ENCODE results near the gene LDLRAP1. TPM values are rescaled to one million over a fixed set of nuclear protein-coding genes. Genes with fewer than 3 reads are reported as not detected.
"Not testable (repeated sequence)": the region's sequence is repeated elsewhere in the genome, so short reads cannot be mapped to it uniquely, and the experiment has no call there.

Gene LDLRAP1
- total and polyA plus RNA-seq, 4 donors: 5.2 to 17.8 (median 13.3) TPM

GRCh38 chr1:25594971-25595370 is 51.6 kb downstream of the LDLRAP1 start:
- TF ChIP-seq RAD21 (IDR thresholded peaks at IDR 0.05) (no peak), YY1 (IDR thresholded peaks at IDR 0.05) (no peak), REST (IDR thresholded peaks at IDR 0.05) (no peak), FOXA1 (IDR thresholded peaks at IDR 0.05) (no peak), EGR1 (IDR thresholded peaks at IDR 0.05; ENCODE audit: low read depth in 2 of 2) (no peak), SP1 (IDR thresholded peaks at IDR 0.05) (no peak), HNF4G (IDR thresholded peaks at IDR 0.05) (no peak), ATF3 (IDR thresholded peaks at IDR 0.05) (no peak), RXRA (IDR thresholded peaks at IDR 0.05) (no peak), TAF1 (conservative IDR thresholded peaks at IDR 0.05) (no peak), GABPA (IDR thresholded peaks at IDR 0.05 in 1 of 2, conservative IDR thresholded peaks at IDR 0.05 in 1 of 2) (no peak), FOXA2 (IDR thresholded peaks at IDR 0.05) (no peak), JUND (IDR thresholded peaks at IDR 0.05) (no peak), NR2F2 (IDR thresholded peaks at IDR 0.05) (no peak), HNF4A (conservative IDR thresholded peaks at IDR 0.05) (no peak), MAX (IDR thresholded peaks at IDR 0.05) (no peak)
- TF ChIP-seq, protein P1, sequence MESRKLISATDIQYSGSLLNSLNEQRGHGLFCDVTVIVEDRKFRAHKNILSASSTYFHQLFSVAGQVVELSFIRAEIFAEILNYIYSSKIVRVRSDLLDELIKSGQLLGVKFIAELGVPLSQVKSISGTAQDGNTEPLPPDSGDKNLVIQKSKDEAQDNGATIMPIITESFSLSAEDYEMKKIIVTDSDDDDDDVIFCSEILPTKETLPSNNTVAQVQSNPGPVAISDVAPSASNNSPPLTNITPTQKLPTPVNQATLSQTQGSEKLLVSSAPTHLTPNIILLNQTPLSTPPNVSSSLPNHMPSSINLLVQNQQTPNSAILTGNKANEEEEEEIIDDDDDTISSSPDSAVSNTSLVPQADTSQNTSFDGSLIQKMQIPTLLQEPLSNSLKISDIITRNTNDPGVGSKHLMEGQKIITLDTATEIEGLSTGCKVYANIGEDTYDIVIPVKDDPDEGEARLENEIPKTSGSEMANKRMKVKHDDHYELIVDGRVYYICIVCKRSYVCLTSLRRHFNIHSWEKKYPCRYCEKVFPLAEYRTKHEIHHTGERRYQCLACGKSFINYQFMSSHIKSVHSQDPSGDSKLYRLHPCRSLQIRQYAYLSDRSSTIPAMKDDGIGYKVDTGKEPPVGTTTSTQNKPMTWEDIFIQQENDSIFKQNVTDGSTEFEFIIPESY (IDR thresholded peaks at IDR 0.05): no peak
- TF ChIP-seq, protein P2, sequence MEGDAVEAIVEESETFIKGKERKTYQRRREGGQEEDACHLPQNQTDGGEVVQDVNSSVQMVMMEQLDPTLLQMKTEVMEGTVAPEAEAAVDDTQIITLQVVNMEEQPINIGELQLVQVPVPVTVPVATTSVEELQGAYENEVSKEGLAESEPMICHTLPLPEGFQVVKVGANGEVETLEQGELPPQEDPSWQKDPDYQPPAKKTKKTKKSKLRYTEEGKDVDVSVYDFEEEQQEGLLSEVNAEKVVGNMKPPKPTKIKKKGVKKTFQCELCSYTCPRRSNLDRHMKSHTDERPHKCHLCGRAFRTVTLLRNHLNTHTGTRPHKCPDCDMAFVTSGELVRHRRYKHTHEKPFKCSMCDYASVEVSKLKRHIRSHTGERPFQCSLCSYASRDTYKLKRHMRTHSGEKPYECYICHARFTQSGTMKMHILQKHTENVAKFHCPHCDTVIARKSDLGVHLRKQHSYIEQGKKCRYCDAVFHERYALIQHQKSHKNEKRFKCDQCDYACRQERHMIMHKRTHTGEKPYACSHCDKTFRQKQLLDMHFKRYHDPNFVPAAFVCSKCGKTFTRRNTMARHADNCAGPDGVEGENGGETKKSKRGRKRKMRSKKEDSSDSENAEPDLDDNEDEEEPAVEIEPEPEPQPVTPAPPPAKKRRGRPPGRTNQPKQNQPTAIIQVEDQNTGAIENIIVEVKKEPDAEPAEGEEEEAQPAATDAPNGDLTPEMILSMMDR (IDR thresholded peaks at IDR 0.05; ENCODE audit: low read depth, low read length, missing input control): no peak
- WGBS: 67% methylated on average over 2 of the region's 2 CpGs

GRCh38 chr1:25596641-25597040 is 53.2 kb downstream of the LDLRAP1 start:
- H3K4me1 ChIP-seq (ENCODE audit: control insufficient read depth in 4 of 4, insufficient read depth in 4 of 4, low read length in 3 of 4); H3K27me3 ChIP-seq (ENCODE audit: control insufficient read depth in 4 of 4, insufficient read depth in 4 of 4, low read length in 3 of 4); H3K9me3 ChIP-seq (ENCODE audit: control insufficient read depth in 4 of 4, low read length in 3 of 4); DNase-seq (ENCODE audit: low spot score); H3K4me3 ChIP-seq (ENCODE audit: low read depth in 1 of 3, low read length in 3 of 3); H3K9ac ChIP-seq (ENCODE audit: low read depth in 1 of 2, low read length in 2 of 2); H3K36me3 ChIP-seq (ENCODE audit: control insufficient read depth in 4 of 4, insufficient read depth in 3 of 4, low read depth in 1 of 4, low read length in 3 of 4); H3K27ac ChIP-seq (ENCODE audit: low read depth in 1 of 2, low read length in 2 of 2): not testable (repeated sequence)
- 93% methylated on average over 5 of the region's 5 CpGs for WGBS

More at GRCh38 chr1:25594971-25595370, 51.6 kb downstream of the LDLRAP1 start:
- Histone ChIP-seq H3K27me3 (ENCODE audit: control insufficient read depth in 4 of 4, insufficient read depth in 4 of 4, low read length in 3 of 4) (no peaks in the 10 kb centered on the region), H3K27ac (ENCODE audit: low read depth in 1 of 2, low read length in 2 of 2) (no peak overlapping the region), H3K4me1 (ENCODE audit: control insufficient read depth in 4 of 4, insufficient read depth in 4 of 4, low read length in 3 of 4) (no peaks in the 10 kb centered on the region), H3K36me3 (ENCODE audit: control insufficient read depth in 4 of 4, insufficient read depth in 3 of 4, low read depth in 1 of 4, low read length in 3 of 4) (no peaks in the 10 kb centered on the region), H3K9me3 (ENCODE audit: control insufficient read depth in 4 of 4, low read length in 3 of 4) (peaks cover 0 to 2% (median 0%) of the 10 kb centered on the region in 4 donors), H3K4me3 (ENCODE audit: low read depth in 1 of 3, low read length in 3 of 3) (no peak overlapping the region), H3K9ac (ENCODE audit: low read depth in 1 of 2, low read length in 2 of 2) (no peak overlapping the region)
- DNase-seq (ENCODE audit: low spot score): no peak

Data from liver (tissue), 9 donors.